GM18502 (cell line): ENCODE measurements around the gene NPBWR2.

Experiments used
- ATAC-seq: cut with Tn5 transposase; IDR thresholded peaks from one replicate; pipeline ENCODE4 v1.9.1; 2021; ENCODE audit warnings: mild to moderate bottlenecking; ENCODE audit not compliant: unreplicated experiment, poor library complexity

Gene NPBWR2

GRCh38 chr20:64105846-64106434 lies 1.4 kb downstream of the NPBWR2 start:
- ATAC-seq = no peak

- ATAC-seq = no peak
Observed at GRCh38 chr20:64104667-64105451, 2.5 kb downstream of the NPBWR2 start.

GRCh38 chr20:64103871-64104666 lies 3.3 kb downstream of the NPBWR2 start:
- ATAC-seq = no peak

- ATAC-seq = no peak
Observed at GRCh38 chr20:64102647-64103354, 4.6 kb downstream of the NPBWR2 start.

GRCh38 chr20:64101731-64102621 lies 5.4 kb downstream of the NPBWR2 start:
- no peak for ATAC-seq

GRCh38 chr20:64100946-64101688 lies 6.2 kb downstream of the NPBWR2 start:
- ATAC-seq = no peak

GRCh38 chr20:64100566-64100888 lies 6.8 kb downstream of the NPBWR2 start:
- no peak for ATAC-seq

GRCh38 chr20:64099880-64100565 lies 7.3 kb downstream of the NPBWR2 start:
- no peak for ATAC-seq

GRCh38 chr20:64099086-64099786 lies 8.1 kb downstream of the NPBWR2 start:
- no peak for ATAC-seq

GRCh38 chr20:64098471-64099013 lies 8.8 kb downstream of the NPBWR2 start:
- ATAC-seq = no peak

- ATAC-seq = no peak
Observed at GRCh38 chr20:64096535-64096934, 10.8 kb downstream of the NPBWR2 start.

GRCh38 chr20:64095927-64096326 lies 11.4 kb downstream of the NPBWR2 start:
- no peak for ATAC-seq

- no peak for ATAC-seq
Observed at GRCh38 chr20:64095455-64095854, 11.9 kb downstream of the NPBWR2 start.

- ATAC-seq = no peak
Observed at GRCh38 chr20:64093013-64093503, 14.3 kb downstream of the NPBWR2 start.

- no peak for ATAC-seq
Observed at GRCh38 chr20:64092258-64093012, 14.9 kb downstream of the NPBWR2 start.

GRCh38 chr20:64091770-64092169 lies 15.6 kb downstream of the NPBWR2 start:
- ATAC-seq = no peak

- no peak for ATAC-seq
Observed at GRCh38 chr20:64091340-64091739, 16.0 kb downstream of the NPBWR2 start.
